GM19455 (cell line): ENCODE measurements around the gene HS1BP3.

Source experiments
- ATAC-seq: cut with Tn5 transposase; IDR thresholded peaks from one replicate; pipeline ENCODE4 v1.9.1; 2021; ENCODE audit not compliant: unreplicated experiment

HS1BP3 gene

GRCh38 chr2:20574423-20574911 is 76.4 kb downstream of the HS1BP3 start:
- no peak for ATAC-seq

GRCh38 chr2:20573620-20574422 is 77.1 kb downstream of the HS1BP3 start:
- ATAC-seq: no peak

GRCh38 chr2:20572221-20572620 is 78.7 kb downstream of the HS1BP3 start:
- no peak for ATAC-seq

- ATAC-seq: no peak
Observed at GRCh38 chr2:20571644-20572215, 79.2 kb downstream of the HS1BP3 start.

GRCh38 chr2:20571231-20571630 is 79.7 kb downstream of the HS1BP3 start:
- ATAC-seq: no peak

- no peak for ATAC-seq
Observed at GRCh38 chr2:20570249-20570648, 80.6 kb downstream of the HS1BP3 start.

- ATAC-seq: no peak
Observed at GRCh38 chr2:20569464-20570223, 81.3 kb downstream of the HS1BP3 start.

GRCh38 chr2:20568501-20569463 is 82.1 kb downstream of the HS1BP3 start:
- no peak for ATAC-seq

- no peak for ATAC-seq
Observed at GRCh38 chr2:20567926-20568179, 83.0 kb downstream of the HS1BP3 start.
